Effector memory CD4-positive, alpha-beta T cell (primary cell): ENCODE measurements around the gene INSRR.

ENCODE experiments used
- DNase-seq, 3 donors: peaks; one replicate each; pipeline ENCODE4 v3.0.0-alpha.2; 2020
- H3K27ac ChIP-seq: 2 replicates; pipeline ENCODE4 v1.7.0; 2013; ENCODE audit warnings: mild to moderate bottlenecking, low read length, moderate library complexity; ENCODE audit not compliant: insufficient read depth, poor library complexity, severe bottlenecking
- H3K27me3 ChIP-seq: replicated peaks from 2 replicates; pipeline ENCODE4 v1.7.0; 2013; ENCODE audit warnings: mild to moderate bottlenecking, low read length; ENCODE audit not compliant: insufficient read depth, control insufficient read depth, poor library complexity, severe bottlenecking
- H3K36me3 ChIP-seq: 2 replicates; pipeline ENCODE4 v1.7.0; 2013; ENCODE audit warnings: mild to moderate bottlenecking, low read length, moderate library complexity; ENCODE audit not compliant: control insufficient read depth, insufficient read depth
- H3K4me1 ChIP-seq: 2 replicates; pipeline ENCODE4 v1.7.0; 2013; ENCODE audit warnings: low read length, mild to moderate bottlenecking; ENCODE audit not compliant: control insufficient read depth, insufficient read depth, poor library complexity, severe bottlenecking
- H3K4me3 ChIP-seq: 2 replicates; pipeline ENCODE4 v1.7.0; 2013; ENCODE audit warnings: low read length, low read depth, mild to moderate bottlenecking; ENCODE audit not compliant: insufficient read depth, poor library complexity, severe bottlenecking
- H3K9me3 ChIP-seq: 2 replicates; pipeline ENCODE4 v1.7.0; 2013; ENCODE audit warnings: mild to moderate bottlenecking, low read length, moderate library complexity; ENCODE audit not compliant: control insufficient read depth

Gene INSRR

DNA sequence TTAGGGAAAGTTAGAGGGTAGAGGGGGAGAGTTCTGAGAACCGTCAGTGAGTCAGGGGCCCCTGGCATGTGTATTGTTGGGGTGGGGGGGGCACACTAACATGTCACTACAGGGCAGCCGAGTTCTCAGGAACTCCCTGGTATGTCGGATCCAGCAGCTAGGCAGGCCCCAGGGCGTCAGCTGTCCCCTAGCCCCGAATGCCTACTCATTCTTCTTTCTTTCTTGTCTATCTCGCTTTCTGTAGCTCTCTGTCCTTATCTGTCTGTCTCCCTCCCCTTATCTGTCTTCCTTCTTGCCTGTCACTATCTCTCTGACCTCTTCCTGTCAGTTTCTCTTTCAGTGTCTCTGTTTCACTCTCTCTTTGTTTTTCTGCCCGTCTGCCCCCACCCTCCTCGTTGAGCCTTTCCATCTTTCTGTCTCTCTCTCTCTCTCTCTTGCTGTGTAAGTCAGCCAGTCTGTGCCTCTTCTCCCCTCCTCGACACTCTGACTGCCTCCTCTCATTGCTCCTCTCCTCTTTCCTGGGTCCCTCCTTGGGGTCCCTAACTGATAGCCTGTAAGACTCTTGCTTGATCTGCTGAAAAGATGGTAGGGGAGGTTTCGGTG is 4.2 kb upstream of the INSRR start:
- no peak for DNase-seq
- no peaks in the 10 kb centered on the region for H3K9me3 ChIP-seq
- peaks cover 30% of the 10 kb centered on the region for H3K4me1 ChIP-seq
- no peaks in the 10 kb centered on the region for H3K36me3 ChIP-seq
- H3K27ac ChIP-seq, result no peak overlapping the region
- peaks cover 33% of the 10 kb centered on the region for H3K27me3 ChIP-seq
- no peak overlapping the region for H3K4me3 ChIP-seq

DNA sequence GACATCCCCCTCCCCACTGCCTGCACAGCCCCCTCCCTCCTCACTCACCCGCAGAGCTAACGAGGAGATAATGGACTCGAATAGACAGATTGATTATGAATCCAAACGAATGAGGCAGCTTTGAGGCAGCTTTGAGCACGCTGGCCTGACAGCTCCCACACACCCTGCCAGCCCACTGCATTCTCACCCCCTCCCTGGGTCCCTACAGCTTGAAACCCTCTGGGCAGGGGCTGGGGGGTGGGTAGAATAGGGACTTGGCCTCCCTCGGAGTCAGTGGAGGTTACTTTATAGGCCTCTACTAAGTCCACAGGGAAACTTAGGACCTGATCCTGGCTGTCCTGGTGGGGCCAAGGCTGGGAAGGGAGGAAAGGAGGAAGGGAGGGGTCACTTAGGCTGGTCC is 3.7 kb upstream of the INSRR start:
- H3K27me3 ChIP-seq, result peaks cover 33% of the 10 kb centered on the region
- H3K9me3 ChIP-seq, result no peaks in the 10 kb centered on the region
- DNase-seq, result no peak
- no peaks in the 10 kb centered on the region for H3K36me3 ChIP-seq
- H3K4me3 ChIP-seq, result no peak overlapping the region
- H3K27ac ChIP-seq, result no peak overlapping the region
- peaks cover 30% of the 10 kb centered on the region for H3K4me1 ChIP-seq

- Histone ChIP-seq H3K4me1 (peaks cover 23% of the 10 kb centered on the region), H3K36me3 (no peaks in the 10 kb centered on the region), H3K9me3 (no peaks in the 10 kb centered on the region), H3K27ac (no peak within 1 kb of the TSS), H3K27me3 (peaks cover 29% of the 10 kb centered on the region), H3K4me3 (peak within 1 kb of the TSS; percentile 60)
- DNase-seq, result peak; percentile 38 to 46 (median 44)
Observed at GRCh38 chr1:156860628-156861423, 1.9 kb upstream of the INSRR start, which contains the start of gene NTRK1. Gene NTRK1 (plus strand): TSS chr1:156860865. CDS start chr1:156860935, 70 bp downstream.

DNA sequence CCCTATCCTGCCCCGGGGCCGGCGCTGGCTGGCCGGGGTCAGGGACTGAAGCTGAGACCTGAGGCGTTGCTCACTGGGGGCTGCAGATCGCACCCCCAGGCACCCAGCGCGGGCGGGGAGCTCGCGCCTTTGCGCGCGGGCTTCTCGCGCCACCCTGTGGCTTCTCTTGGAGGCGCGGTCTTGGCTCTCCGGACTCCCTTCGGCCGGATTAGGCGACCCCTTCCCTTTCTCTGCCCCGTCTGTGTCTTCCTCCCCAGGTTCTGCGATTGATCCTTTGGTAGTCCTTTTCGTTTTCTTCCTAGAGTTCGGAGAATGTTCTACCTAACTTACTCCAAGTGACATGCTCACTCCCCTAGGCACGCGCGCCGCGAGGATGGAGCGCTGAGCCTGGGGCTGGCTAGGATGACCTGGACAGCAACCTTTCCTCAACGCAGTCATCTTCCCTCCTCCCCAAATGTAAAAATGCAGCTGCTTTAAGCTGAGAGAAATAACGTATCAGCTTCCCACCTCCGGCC is 1.3 kb upstream of the INSRR start:
- Histone ChIP-seq H3K9me3 (no peaks in the 10 kb centered on the region), H3K27ac (no peak overlapping the region), H3K4me3 (peak overlapping the region; percentile 60), H3K36me3 (no peaks in the 10 kb centered on the region), H3K4me1 (peaks cover 23% of the 10 kb centered on the region), H3K27me3 (peaks cover 25% of the 10 kb centered on the region)
- DNase-seq, result peak; percentile 20 to 45 (median 37)

DNA sequence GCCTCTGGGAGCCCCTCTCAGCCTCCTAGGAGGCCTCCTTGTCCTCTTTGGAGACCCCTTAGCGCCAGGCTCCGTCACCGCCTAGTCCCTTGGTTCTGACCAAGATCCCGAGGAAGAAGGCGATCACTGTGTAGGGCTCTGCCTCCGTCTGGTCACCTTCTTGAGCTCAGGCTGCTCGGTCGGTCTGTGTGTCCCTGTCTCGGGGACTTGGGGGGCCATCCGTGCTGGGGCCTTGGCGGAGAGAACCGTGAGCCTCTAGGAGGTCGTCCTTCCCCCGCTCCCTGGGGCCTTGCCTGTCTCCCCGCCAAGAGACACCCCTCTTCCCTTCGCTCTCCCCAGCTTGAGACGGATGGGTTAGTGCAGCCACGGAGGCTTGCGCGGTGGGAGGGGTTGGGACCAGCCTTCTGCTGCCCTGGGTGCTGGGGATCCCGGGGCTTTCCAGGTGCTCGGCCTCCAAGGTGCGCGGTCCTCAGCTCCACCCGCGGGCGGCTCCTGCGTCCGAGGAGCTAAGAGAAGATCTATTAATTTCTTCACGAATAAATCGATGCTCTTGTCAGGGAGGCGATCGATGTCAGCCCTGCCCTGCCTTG is 701 bp upstream of the INSRR start:
- Histone ChIP-seq H3K27me3 (peaks cover 24% of the 10 kb centered on the region), H3K4me3 (peak overlapping the region; percentile 60), H3K4me1 (peaks cover 23% of the 10 kb centered on the region), H3K9me3 (no peaks in the 10 kb centered on the region), H3K36me3 (no peaks in the 10 kb centered on the region), H3K27ac (no peak overlapping the region)
- no peak for DNase-seq

DNA sequence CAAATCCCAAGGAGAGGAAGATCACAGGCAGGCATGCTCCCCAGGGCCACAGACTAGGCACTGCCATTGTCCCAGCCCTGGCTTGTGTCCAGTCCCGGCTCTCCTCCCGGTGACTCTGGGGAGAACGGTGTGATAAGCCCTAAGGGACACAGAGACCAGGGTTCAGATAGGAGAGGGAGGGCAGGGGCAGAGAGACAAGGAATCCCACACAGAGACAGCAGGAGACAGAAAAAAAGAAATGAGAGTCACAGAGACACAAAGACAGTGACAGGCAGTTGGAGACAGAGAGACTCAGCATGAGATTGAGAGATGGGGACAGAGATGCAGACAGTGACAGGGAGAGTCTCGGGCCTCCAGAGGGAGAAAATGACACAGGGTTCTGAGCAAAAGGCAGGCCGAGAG is 361 bp downstream of the INSRR start:
- no peaks in the 10 kb centered on the region for H3K36me3 ChIP-seq
- H3K27me3 ChIP-seq, result peaks cover 19% of the 10 kb centered on the region
- H3K9me3 ChIP-seq, result no peaks in the 10 kb centered on the region
- no peak overlapping the region for H3K27ac ChIP-seq
- no peak for DNase-seq
- no peak overlapping the region for H3K4me3 ChIP-seq
- peaks cover 23% of the 10 kb centered on the region for H3K4me1 ChIP-seq

DNA sequence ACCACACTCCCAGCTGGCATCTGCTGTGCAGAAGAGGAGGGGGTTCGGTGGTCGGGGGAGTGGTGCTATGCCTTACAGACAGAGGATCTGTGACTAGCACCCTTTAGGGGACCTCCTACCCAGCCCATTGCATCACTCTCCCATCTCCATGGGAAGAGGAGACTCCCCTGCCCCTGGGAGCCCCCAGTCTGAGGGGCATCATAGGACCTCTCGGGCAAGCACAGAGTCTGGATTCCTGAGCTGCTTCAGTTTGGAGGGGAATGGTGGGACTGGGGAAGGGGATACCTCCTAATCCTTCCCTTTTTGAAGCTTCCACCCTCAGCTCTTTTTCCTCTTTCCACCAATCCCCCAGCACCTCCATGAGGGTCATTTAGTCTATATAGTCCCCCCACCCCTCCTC is 1.4 kb downstream of the INSRR start:
- no peak overlapping the region for H3K27ac ChIP-seq
- H3K4me1 ChIP-seq, result peaks cover 23% of the 10 kb centered on the region
- H3K36me3 ChIP-seq, result no peaks in the 10 kb centered on the region
- no peak for DNase-seq
- H3K27me3 ChIP-seq, result peaks cover 19% of the 10 kb centered on the region
- H3K4me3 ChIP-seq, result no peak overlapping the region
- H3K9me3 ChIP-seq, result no peaks in the 10 kb centered on the region

GRCh38 chr1:156856282-156856785 is 2.6 kb downstream of the INSRR start:
- Histone ChIP-seq H3K9me3 (no peaks in the 10 kb centered on the region), H3K36me3 (no peaks in the 10 kb centered on the region), H3K27me3 (peaks cover 7% of the 10 kb centered on the region), H3K4me1 (peaks cover 23% of the 10 kb centered on the region), H3K4me3 (no peak overlapping the region), H3K27ac (no peak overlapping the region)
- DNase-seq, result no peak

GRCh38 chr1:156854634-156855033 is 4.3 kb downstream of the INSRR start:
- H3K9me3 ChIP-seq, result no peaks in the 10 kb centered on the region
- peaks cover 6% of the 10 kb centered on the region for H3K4me1 ChIP-seq
- H3K4me3 ChIP-seq, result no peak overlapping the region
- no peak for DNase-seq
- no peaks in the 10 kb centered on the region for H3K27me3 ChIP-seq
- no peaks in the 10 kb centered on the region for H3K36me3 ChIP-seq
- no peak overlapping the region for H3K27ac ChIP-seq

DNA sequence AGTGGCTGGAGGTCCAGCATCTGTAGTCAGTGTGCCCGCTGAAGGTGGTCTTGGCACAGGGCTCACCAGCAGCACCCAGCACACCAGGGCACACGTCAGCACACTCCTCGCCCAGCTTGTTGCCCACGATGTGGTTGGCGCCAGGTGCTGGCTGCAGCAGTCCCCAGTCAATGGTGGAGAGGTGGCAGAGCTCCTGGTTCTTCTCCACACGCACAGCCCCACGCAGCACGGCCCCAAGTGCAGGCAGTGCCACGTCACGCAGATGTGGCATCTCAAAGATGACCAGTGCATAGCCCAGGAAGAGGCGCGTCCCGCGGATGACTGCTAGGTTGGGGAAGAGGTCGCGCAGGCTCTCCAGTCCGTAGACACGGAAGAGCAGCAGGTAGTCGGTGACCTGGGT is 5.2 kb downstream of the INSRR start:
- Histone ChIP-seq H3K27me3 (no peaks in the 10 kb centered on the region), H3K4me3 (no peak overlapping the region), H3K36me3 (no peaks in the 10 kb centered on the region), H3K4me1 (peaks cover 6% of the 10 kb centered on the region), H3K9me3 (no peaks in the 10 kb centered on the region), H3K27ac (no peak overlapping the region)
- no peak for DNase-seq
